KOPT-K1 (cell line): ENCODE data around the gene NBAS.

Source experiments
- H3K27ac ChIP-seq: fragments of 200-600 bp; sonication (generic); 2 replicates; pipeline ENCODE4 v1.5.1; 2016; ENCODE audit warnings: antibody characterized with exemption, mild to moderate bottlenecking, low read depth, low read length; ENCODE audit not compliant: poor library complexity, severe bottlenecking
- H3K36me3 ChIP-seq: fragments of 200-600 bp; sonication (generic); 2 replicates; pipeline ENCODE4 v1.5.1; 2017; ENCODE audit warnings: antibody characterized with exemption, mild to moderate bottlenecking, low read length, moderate library complexity; ENCODE audit not compliant: insufficient read depth
- H3K9me3 ChIP-seq: fragments of 200-600 bp; sonication (generic); 2 replicates; pipeline ENCODE4 v1.5.1; 2017; ENCODE audit warnings: antibody characterized with exemption, low read length, mild to moderate bottlenecking; ENCODE audit not compliant: insufficient read depth, poor library complexity, severe bottlenecking

The NBAS gene

GRCh38 chr2:15560988-15561573 is at the start of gene NBAS:
Gene NBAS, minus strand, starts transcription at chr2:15561334. Its CDS starts 30 bp downstream, at chr2:15561304.
- Histone ChIP-seq H3K36me3 (no peaks in the 10 kb centered on the region), H3K27ac (peak within 1 kb of the TSS; percentile 62), H3K9me3 (no peaks in the 10 kb centered on the region)

GRCh38 chr2:15610430-15610952 is 49.4 kb upstream of the NBAS start:
- no peaks in the 10 kb centered on the region for H3K9me3 ChIP-seq
- no peak overlapping the region for H3K27ac ChIP-seq
- peaks cover 77% of the 10 kb centered on the region for H3K36me3 ChIP-seq

- no peak overlapping the region for H3K27ac ChIP-seq
- H3K36me3 ChIP-seq, result peaks cover 77% of the 10 kb centered on the region
- no peaks in the 10 kb centered on the region for H3K9me3 ChIP-seq
Measured at GRCh38 chr2:15609341-15610042, 48.4 kb upstream of the NBAS start.

- Histone ChIP-seq H3K36me3 (peaks cover 77% of the 10 kb centered on the region), H3K27ac (no peak overlapping the region), H3K9me3 (no peaks in the 10 kb centered on the region)
Measured at GRCh38 chr2:15608392-15608761, 47.2 kb upstream of the NBAS start.

GRCh38 chr2:15607709-15608391 is 46.7 kb upstream of the NBAS start:
- Histone ChIP-seq H3K27ac (no peak overlapping the region), H3K36me3 (peaks cover 78% of the 10 kb centered on the region), H3K9me3 (no peaks in the 10 kb centered on the region)

DNA sequence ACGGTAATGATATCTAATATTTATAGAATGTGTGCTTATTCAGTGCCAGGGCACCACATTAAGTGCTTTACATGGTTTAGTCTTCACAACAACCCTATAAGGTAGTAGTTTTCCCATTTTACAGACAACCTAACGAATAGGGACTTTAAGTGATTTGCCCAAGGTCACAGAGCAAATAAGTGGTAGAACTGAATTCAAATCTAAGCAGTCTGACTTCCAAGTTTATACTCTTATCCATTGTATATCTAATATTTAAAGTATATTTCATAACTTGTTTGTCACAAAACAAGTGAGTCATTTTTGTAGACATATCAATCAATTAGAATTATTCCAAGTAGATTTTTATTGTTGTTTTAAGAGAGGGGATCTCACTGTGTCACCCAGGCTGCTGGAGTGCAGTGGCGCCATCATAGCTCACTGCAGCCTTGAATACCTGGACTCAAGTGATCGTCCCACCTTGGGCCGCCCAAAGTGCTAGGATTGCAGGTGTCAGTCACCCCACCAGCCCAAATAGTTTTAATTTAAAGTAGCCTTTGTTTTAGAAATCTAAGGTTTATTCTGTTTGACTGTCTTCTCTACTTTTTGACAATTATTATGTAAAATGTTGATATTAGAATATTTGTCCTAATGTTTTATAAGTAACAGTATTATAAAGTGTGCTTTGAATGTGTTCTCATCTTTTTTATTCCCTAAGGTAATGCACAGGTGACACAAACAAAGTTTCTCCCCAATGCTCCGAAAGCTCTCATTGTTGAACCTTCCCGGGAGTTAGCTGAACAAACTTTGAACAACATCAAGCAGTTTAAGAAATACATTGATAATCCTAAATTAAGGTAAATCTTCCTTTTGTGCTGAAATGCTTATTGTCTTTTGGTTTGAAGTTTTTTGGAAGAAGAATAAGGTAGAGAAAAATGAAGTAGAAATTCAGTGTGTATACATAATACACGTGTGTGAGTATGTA is 45.6 kb upstream of the NBAS start:
- Histone ChIP-seq H3K27ac (no peak overlapping the region), H3K36me3 (peaks cover 89% of the 10 kb centered on the region), H3K9me3 (no peaks in the 10 kb centered on the region)

DNA sequence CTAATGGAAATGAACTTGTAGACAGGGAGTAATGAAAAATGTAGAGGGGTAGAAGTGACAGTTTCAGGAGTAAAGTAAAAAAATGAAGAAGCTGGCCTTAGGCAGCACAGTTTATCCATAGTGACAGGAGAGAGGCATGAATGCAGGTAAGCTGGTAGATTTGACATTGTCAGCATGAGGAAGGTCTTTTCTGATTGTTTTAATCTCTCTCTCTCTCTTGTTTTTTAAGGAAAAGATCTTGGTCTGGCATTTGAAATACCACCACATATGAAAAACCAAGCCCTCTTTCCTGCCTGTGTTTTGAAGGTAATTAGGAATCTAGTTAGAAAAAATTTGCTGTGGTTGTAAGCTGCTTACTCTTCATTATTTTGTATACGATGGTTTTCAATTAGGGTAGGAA is 44.6 kb upstream of the NBAS start:
- Histone ChIP-seq H3K36me3 (peaks cover 100% of the 10 kb centered on the region), H3K9me3 (no peaks in the 10 kb centered on the region), H3K27ac (no peak overlapping the region)

DNA sequence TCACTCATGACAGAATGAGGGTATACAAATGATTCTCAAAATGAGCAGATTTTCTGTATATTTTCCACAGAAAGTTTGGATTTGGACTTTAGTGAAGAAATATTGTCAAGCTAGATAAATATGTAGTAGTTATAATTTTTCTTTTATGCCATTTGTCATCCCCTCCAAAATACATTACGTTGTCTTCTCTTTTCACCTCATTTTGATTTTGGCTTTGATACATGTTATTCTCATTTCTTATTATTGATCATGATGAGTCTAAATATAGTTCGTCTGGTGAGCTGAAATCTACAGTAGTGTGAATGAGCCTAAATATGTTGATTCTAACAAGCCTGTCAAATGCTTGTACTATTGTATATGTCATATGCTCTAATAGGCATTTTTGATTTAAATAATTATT is 42.8 kb upstream of the NBAS start:
- H3K36me3 ChIP-seq, result peaks cover 99% of the 10 kb centered on the region
- no peaks in the 10 kb centered on the region for H3K9me3 ChIP-seq
- H3K27ac ChIP-seq, result no peak overlapping the region

DNA sequence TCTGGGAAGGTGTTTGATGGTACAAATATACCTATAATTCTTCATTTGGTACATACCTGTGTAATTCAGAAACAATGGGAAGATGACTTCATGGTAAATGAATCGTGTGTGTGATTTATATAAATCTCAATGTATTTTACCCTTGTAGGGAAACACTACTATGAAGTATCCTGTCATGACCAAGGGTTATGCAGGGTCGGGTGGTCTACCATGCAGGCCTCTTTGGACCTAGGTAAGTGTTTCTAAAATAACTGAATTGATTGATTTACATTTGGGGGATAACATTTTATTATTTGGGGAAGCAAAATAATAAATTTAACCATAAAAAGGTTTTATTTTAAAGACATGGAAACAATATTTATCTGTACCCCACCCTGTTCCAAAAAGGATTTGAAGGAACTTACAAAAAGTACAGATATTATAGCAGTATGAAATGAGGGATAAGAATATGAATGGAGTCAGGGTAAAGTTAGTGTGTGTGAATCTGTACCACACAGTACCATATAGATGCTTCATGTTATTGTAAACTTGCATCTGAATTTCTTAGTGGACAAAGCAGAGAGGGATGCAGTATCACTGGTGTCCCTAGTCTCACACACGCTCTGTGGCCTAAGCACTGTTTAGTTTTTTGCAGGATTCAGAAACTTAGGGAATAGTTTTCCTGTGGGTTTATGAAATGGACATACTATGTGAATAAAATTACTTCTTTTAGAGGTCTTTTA is 42.1 kb upstream of the NBAS start:
- no peaks in the 10 kb centered on the region for H3K9me3 ChIP-seq
- no peak overlapping the region for H3K27ac ChIP-seq
- peaks cover 99% of the 10 kb centered on the region for H3K36me3 ChIP-seq

GRCh38 chr2:15602393-15602792 is 41.3 kb upstream of the NBAS start:
- H3K36me3 ChIP-seq, result peaks cover 99% of the 10 kb centered on the region
- H3K27ac ChIP-seq, result no peak overlapping the region
- no peaks in the 10 kb centered on the region for H3K9me3 ChIP-seq

DNA sequence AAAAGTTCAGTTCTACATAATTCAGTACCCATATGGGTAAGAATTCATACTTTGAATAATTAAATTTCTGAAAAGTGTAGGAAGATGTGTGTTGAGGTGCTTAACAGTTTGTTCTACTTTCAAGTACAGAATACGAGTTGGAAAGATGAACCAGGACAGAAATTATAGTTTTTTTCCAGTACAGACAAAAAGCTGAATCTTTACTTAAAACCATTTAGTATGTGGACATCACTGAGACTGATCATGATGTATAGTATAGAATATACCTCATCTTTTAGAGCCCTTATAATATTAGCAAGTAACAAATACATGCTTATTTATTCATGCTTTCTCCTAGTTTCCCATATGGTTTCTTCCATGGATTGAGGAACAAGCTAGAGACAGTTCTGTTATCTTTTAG is 40.5 kb upstream of the NBAS start:
- Histone ChIP-seq H3K9me3 (no peaks in the 10 kb centered on the region), H3K27ac (no peak overlapping the region), H3K36me3 (peaks cover 99% of the 10 kb centered on the region)

- no peaks in the 10 kb centered on the region for H3K9me3 ChIP-seq
- no peak overlapping the region for H3K27ac ChIP-seq
- peaks cover 99% of the 10 kb centered on the region for H3K36me3 ChIP-seq
Measured at GRCh38 chr2:15599994-15600393, 38.9 kb upstream of the NBAS start.

DNA sequence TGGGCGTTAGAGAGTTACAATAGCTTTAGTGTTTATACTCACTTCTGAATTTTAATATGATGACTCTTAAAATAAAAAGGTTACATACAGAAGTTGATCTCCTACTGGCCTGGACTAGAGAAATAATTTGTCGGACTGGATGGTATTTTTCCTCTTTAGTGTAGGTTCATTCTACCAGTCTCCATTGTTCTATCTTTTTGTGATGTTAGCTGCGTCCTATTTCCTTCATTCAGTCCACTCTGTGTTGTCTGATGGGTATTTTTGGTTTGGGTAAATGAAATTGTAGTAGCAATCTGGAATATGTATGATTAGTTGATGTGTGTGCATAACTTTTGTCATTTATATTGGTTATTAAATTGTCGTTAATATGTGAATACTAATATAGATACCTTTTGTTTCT is 35.8 kb upstream of the NBAS start:
- Histone ChIP-seq H3K36me3 (peaks cover 76% of the 10 kb centered on the region), H3K27ac (no peak overlapping the region), H3K9me3 (no peaks in the 10 kb centered on the region)

GRCh38 chr2:15596350-15596749 is 35.2 kb upstream of the NBAS start:
- Histone ChIP-seq H3K27ac (no peak overlapping the region), H3K9me3 (no peaks in the 10 kb centered on the region), H3K36me3 (peaks cover 70% of the 10 kb centered on the region)
